ENCODE results near the gene CORO7. TPM values are rescaled to one million over a fixed set of nuclear protein-coding genes. Genes with fewer than 3 reads are reported as not detected.

Gene CORO7
- polyA plus RNA-seq, 1 of the 3 experiments (the other 2 are of a cell fraction): 25.8 TPM

GRCh38 chr16:4388271-4389021 is 27.9 kb downstream of the CORO7 start (continued):
- TF ChIP-seq JUND (IDR thresholded peaks at IDR 0.05) (no peak), RAD21 (IDR thresholded peaks at IDR 0.05; ENCODE audit: low read length) (no peak), RFX5 (IDR thresholded peaks at IDR 0.05; ENCODE audit: low read length) (no peak), REST (IDR thresholded peaks at IDR 0.05; ENCODE audit: low read depth, low read length) (no peak), RCOR1 (IDR thresholded peaks at IDR 0.05; ENCODE audit: low read length) (no peak), GATA2 (CRISPR knock-in tag; IDR thresholded peaks at IDR 0.05) (no peak), USF2 (IDR thresholded peaks at IDR 0.05; ENCODE audit: borderline replicate concordance, low read depth, low read length) (no peak)

GRCh38 chr16:4387781-4388180 is 28.6 kb downstream of the CORO7 start:
- Histone ChIP-seq H3F3A (replicated peaks; ENCODE audit: insufficient read depth) (peaks cover 19% of the 10 kb centered on the region), H3K4me1 (ENCODE audit: control insufficient read depth in 1 of 2, insufficient read depth in 2 of 2, low read depth in 1 of 2, low read length in 1 of 2) (peaks cover 44 to 83% of the 10 kb centered on the region in 2 experiments; a peak in 3 of 4 replicates), H3K27ac (ENCODE audit: low read depth in 2 of 2, low read length in 1 of 2) (peak overlapping the region in 1 of 2 experiments; percentile 25; a peak in 1 of 4 replicates), H3K79me2 (ENCODE audit: insufficient read depth) (no peaks in the 10 kb centered on the region), H3K36me3 (replicated peaks in 1 of 2; ENCODE audit: control insufficient read depth in 1 of 2, insufficient read depth in 2 of 2, low read length in 1 of 2) (peaks cover 0 to 10% of the 10 kb centered on the region in 2 experiments), H3K4me2 (no peak overlapping the region), H3K9ac (no peak overlapping the region), H3K27me3 (ENCODE audit: insufficient read depth) (no peaks in the 10 kb centered on the region), H3K9me3 (no peaks in the 10 kb centered on the region), H3K4me3 (ENCODE audit: low read depth in 2 of 2, low read length in 1 of 2) (no peak overlapping the region), H3K9me2 (no peaks in the 10 kb centered on the region), H4K20me1 (ENCODE audit: insufficient read depth) (peaks cover 3% of the 10 kb centered on the region; the same call in 1 of the 2 replicates), H2AFZ (ENCODE audit: low read depth) (no peak overlapping the region)
- WGBS (ENCODE audit: low lambda C conversion rate): 93% methylated on average over 15 of the region's 20 CpGs
- POLR2A ChIA-PET: no interaction called here
- TF ChIP-seq ZBTB33 (IDR thresholded peaks at IDR 0.05; ENCODE audit: borderline replicate concordance, low read depth): no peak
- TF ChIP-seq CHD2 (IDR thresholded peaks at IDR 0.05; ENCODE audit: low read length, partially characterized antibody): no peak
- DNase-seq: no peak
- CTCF ChIA-PET: interaction anchor here (1.7 to 32.1 kb wide), 3 partner anchors 15 to 28 kb away, joined by 5 to 558 read pairs (median 11); no protein-coding TSS in a partner anchor

Measured in SK-N-SH (cell line).